SU-DHL-6 (cell line): ENCODE data around the gene TMEM245.

Source experiments
- EZH2phosphoT487 ChIP-seq: fragments of 200-600 bp; sonication (generic), shearing (Covaris generic); conservative IDR thresholded peaks from 2 replicates; pipeline ENCODE4 v1.6.1; 2018; ENCODE audit warnings: mild to moderate bottlenecking, antibody characterized with exemption, low read length, moderate library complexity, mixed read lengths
- TF ChIP-seq, protein P1 (sequence below): fragments of 200-600 bp; sonication (generic); IDR thresholded peaks from one replicate; pipeline ENCODE4 v1.5.1; 2017; ENCODE audit warnings: antibody characterized with exemption, mild to moderate bottlenecking, low read length, moderate library complexity; ENCODE audit not compliant: insufficient read depth, poor library complexity, severe bottlenecking

DNA sequence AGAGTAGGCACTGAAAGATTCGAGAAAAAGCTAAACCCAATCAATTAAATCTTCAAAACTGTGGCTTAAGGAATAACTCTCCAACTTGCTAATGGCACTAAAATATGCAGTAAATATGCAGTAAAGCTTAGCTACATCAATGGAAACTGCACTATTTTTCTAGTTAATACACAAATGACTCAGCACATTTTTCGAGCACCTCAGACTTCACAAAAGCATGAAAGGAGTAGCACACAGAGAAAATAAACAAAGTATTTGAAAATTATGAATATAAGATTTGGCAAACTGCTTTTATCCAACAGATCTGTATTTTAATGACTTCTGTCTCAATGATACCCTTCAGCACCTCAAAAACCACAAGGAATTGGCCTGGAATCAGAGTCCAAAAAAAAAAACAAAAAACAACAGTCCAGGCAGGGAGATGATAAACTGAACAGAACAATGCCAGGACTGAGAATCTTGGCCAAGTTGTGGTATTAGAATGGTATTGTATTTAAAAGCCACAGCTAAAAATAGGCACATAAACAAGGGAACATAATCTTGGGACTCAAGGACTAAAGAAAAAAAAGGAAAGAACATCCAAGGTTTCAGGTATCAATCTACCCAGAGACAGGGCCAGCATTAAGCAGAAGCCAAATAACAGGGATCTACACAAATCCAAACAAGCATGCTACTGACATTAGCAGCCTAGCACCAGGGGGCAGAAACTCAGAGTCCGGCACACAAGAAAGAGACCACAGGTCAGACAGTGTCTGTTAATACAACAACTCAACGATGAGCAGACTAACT, 21.4 kb downstream of the TMEM245 start:
- TF ChIP-seq, protein P1, sequence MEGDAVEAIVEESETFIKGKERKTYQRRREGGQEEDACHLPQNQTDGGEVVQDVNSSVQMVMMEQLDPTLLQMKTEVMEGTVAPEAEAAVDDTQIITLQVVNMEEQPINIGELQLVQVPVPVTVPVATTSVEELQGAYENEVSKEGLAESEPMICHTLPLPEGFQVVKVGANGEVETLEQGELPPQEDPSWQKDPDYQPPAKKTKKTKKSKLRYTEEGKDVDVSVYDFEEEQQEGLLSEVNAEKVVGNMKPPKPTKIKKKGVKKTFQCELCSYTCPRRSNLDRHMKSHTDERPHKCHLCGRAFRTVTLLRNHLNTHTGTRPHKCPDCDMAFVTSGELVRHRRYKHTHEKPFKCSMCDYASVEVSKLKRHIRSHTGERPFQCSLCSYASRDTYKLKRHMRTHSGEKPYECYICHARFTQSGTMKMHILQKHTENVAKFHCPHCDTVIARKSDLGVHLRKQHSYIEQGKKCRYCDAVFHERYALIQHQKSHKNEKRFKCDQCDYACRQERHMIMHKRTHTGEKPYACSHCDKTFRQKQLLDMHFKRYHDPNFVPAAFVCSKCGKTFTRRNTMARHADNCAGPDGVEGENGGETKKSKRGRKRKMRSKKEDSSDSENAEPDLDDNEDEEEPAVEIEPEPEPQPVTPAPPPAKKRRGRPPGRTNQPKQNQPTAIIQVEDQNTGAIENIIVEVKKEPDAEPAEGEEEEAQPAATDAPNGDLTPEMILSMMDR = no peak
- no peak for TF ChIP-seq EZH2phosphoT487
